KOPT-K1 (cell line): ENCODE data around the gene SLC22A16.

Experiments used
- H3K27ac ChIP-seq: fragments of 200-600 bp; sonication (generic); 2 replicates; pipeline ENCODE4 v1.5.1; 2016; ENCODE audit warnings: antibody characterized with exemption, mild to moderate bottlenecking, low read depth, low read length; ENCODE audit not compliant: poor library complexity, severe bottlenecking
- H3K36me3 ChIP-seq: fragments of 200-600 bp; sonication (generic); 2 replicates; pipeline ENCODE4 v1.5.1; 2017; ENCODE audit warnings: antibody characterized with exemption, mild to moderate bottlenecking, low read length, moderate library complexity; ENCODE audit not compliant: insufficient read depth
- H3K9me3 ChIP-seq: fragments of 200-600 bp; sonication (generic); 2 replicates; pipeline ENCODE4 v1.5.1; 2017; ENCODE audit warnings: antibody characterized with exemption, low read length, mild to moderate bottlenecking; ENCODE audit not compliant: insufficient read depth, poor library complexity, severe bottlenecking

SLC22A16 gene

GRCh38 chr6:110440026-110440425 is 36.4 kb downstream of the SLC22A16 start:
- Histone ChIP-seq H3K36me3 (no peaks in the 10 kb centered on the region), H3K27ac (no peak overlapping the region), H3K9me3 (no peaks in the 10 kb centered on the region)

- Histone ChIP-seq H3K9me3 (no peaks in the 10 kb centered on the region), H3K36me3 (no peaks in the 10 kb centered on the region), H3K27ac (no peak overlapping the region)
Measured at GRCh38 chr6:110439356-110439755, 37.1 kb downstream of the SLC22A16 start.

- no peaks in the 10 kb centered on the region for H3K9me3 ChIP-seq
- no peak overlapping the region for H3K27ac ChIP-seq
- H3K36me3 ChIP-seq: no peaks in the 10 kb centered on the region
Measured at GRCh38 chr6:110434961-110435602, 41.3 kb downstream of the SLC22A16 start.

- no peak overlapping the region for H3K27ac ChIP-seq
- no peaks in the 10 kb centered on the region for H3K36me3 ChIP-seq
- H3K9me3 ChIP-seq: no peaks in the 10 kb centered on the region
Measured at GRCh38 chr6:110432285-110432900, 44.0 kb downstream of the SLC22A16 start.

DNA sequence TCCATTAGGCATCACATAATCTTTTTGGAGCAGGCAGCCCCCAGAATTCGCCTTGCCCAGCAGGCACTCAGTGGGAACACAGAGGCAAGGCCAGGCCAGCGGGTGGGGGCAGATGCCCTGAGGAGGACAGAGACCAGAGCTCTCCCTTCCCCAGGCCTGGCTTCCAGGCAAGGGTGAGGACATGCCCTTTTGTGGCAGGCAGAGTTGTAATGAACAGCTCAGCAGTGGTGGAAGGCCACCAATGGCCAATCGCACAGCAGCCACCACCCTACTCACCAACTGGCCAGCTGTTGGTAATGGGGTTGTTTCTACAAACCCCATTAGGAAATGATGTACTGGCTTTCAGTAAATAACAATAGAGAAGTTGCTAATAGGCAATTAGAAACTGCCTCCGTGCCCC is 45.7 kb downstream of the SLC22A16 start:
- Histone ChIP-seq H3K36me3 (no peaks in the 10 kb centered on the region), H3K9me3 (no peaks in the 10 kb centered on the region), H3K27ac (no peak overlapping the region)

DNA sequence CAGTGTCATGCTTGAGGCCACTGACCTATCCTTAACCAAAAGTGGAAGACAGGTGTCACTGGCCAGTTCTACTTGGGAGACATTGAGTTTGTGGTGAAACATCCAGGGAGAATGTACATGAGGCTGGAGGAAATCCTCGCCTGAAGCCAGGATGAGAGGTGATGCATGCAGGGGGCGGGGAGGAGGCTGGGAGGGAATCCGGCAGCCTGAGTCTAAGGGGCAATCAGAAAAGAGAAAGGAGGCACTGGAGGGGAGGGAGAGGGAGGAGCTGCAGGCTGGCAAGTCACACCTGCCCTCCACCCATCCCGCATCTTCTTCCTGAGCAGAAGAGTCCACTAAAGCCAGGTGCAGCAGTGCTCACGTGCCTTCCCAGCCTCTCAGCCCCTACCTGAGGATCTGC is 46.2 kb downstream of the SLC22A16 start:
- no peaks in the 10 kb centered on the region for H3K9me3 ChIP-seq

GRCh38 chr6:110428153-110428552 is 48.3 kb downstream of the SLC22A16 start:
- Histone ChIP-seq H3K36me3 (no peaks in the 10 kb centered on the region), H3K9me3 (no peaks in the 10 kb centered on the region), H3K27ac (no peak overlapping the region)

More for the DNA sequence above, 46.2 kb downstream of the SLC22A16 start:
- Histone ChIP-seq H3K27ac (no peak overlapping the region), H3K36me3 (no peaks in the 10 kb centered on the region)

DNA sequence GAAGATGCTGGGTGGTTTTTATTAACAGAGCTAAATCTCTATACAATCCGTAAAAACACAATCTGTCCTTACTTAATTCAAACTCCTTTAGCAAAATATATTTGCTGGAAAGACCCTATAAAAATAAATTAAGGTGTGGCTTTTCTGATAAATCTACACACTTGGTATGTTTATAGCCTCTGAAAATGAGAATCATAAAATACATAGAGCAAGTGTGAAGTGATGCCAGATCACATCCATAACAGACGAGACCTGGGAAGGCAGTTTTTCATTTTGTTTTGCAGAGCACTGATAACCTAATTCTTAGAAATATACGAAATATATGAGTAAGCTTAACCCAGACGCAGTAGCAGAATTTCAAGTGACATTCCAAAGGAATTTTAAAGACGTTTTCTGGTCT is 50.6 kb downstream of the SLC22A16 start:
- Histone ChIP-seq H3K36me3 (no peaks in the 10 kb centered on the region), H3K27ac (no peak overlapping the region), H3K9me3 (peaks cover 7% of the 10 kb centered on the region)

DNA sequence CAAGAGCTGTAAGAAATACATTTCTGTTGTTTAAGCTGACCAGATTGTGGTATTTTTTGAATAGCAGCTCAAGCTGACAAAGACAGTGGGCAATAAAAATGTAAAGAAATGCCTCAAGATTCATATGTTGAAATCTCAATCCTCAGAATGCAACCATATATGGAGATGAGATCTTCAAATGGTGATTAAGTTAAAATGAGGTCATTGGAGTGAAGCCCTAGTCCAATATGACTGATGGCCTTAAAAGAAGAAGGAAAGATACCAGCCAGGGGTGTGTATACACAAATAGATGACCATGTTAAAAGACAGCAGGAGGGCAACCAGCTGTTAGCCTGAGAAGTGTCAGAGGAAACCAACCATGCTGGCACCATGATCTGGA is 54.0 kb downstream of the SLC22A16 start:
- no peaks in the 10 kb centered on the region for H3K36me3 ChIP-seq
- no peak overlapping the region for H3K27ac ChIP-seq
- H3K9me3 ChIP-seq: peaks cover 7% of the 10 kb centered on the region

GRCh38 chr6:110421749-110422443 is 54.5 kb downstream of the SLC22A16 start:
- Histone ChIP-seq H3K9me3 (peaks cover 7% of the 10 kb centered on the region), H3K27ac (no peak overlapping the region), H3K36me3 (no peaks in the 10 kb centered on the region)

- H3K9me3 ChIP-seq: peaks cover 7% of the 10 kb centered on the region
- H3K27ac ChIP-seq: no peak overlapping the region
- no peaks in the 10 kb centered on the region for H3K36me3 ChIP-seq
Measured at GRCh38 chr6:110419028-110419739, 57.2 kb downstream of the SLC22A16 start.

DNA sequence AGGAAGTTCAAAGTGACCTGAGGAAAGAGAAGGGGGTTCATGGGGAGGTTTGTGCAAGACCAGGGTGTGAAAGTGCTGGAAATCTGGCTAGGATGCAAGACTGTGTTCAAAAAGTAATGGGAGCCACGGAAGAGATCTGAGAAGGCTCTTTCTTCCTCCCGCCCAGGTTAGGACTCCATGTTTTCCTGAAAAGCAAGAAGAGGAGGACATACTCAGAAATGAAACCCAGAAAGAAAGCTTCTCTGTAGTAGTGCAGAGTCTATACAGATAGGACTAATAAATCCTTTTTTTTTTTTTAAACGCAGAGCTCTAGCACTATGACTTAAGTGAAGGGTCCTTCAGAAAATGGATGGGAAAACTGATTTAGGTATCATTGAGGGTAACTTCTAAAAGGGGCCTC is 57.8 kb downstream of the SLC22A16 start:
- no peak overlapping the region for H3K27ac ChIP-seq
- H3K9me3 ChIP-seq: peaks cover 7% of the 10 kb centered on the region
- H3K36me3 ChIP-seq: no peaks in the 10 kb centered on the region

- no peak within 1 kb of the TSS for H3K27ac ChIP-seq
- no peaks in the 10 kb centered on the region for H3K36me3 ChIP-seq
Measured at GRCh38 chr6:110415086-110415916, 61.1 kb downstream of the SLC22A16 start, which contains the start of gene DDO. Gene DDO (minus strand): TSS chr6:110415575. CDS start chr6:110413462, 2,113 bp downstream.

DNA sequence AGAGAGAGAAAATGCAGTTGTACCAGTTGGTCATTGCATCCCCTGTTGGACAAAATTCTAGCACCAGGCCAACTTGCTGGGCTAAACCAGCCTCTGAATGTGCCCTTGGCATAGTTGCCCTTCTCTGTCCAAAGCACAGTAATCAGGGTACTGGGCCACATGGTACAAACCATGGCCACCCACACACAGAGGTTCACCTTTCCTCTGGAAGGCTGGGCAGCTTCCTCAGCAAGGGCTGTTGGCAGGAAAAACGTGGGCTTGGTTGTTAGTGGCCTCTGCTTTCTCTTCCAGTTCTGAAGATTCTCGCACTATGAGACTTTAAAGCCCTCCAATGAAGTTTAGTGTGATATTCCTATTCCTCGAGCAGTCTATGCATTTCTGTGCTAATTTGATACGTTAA is 61.7 kb downstream of the SLC22A16 start:
- Histone ChIP-seq H3K36me3 (no peaks in the 10 kb centered on the region), H3K9me3 (no peaks in the 10 kb centered on the region), H3K27ac (no peak overlapping the region)

More at GRCh38 chr6:110415086-110415916, 61.1 kb downstream of the SLC22A16 start, which contains the start of gene DDO:
- no peaks in the 10 kb centered on the region for H3K9me3 ChIP-seq
